ENCODE measurements around the gene SLC38A4.

GRCh38 chr12:46779879-46780278, 45.9 kb downstream of the SLC38A4 start:
- TF ChIP-seq CREB1 (IDR thresholded peaks at IDR 0.05) (no peak), CREB1 (CRISPR knock-in tag; IDR thresholded peaks at IDR 0.05) (no peak), MEF2D (tag; conservative IDR thresholded peaks at IDR 0.05; ENCODE audit: low read depth) (no peak), E2F1 (CRISPR knock-in tag; IDR thresholded peaks at IDR 0.05) (no peak), ZC3H4 (CRISPR knock-in tag; IDR thresholded peaks at IDR 0.05; ENCODE audit: borderline replicate concordance) (no peak), E4F1 (CRISPR knock-in tag; IDR thresholded peaks at IDR 0.05; ENCODE audit: borderline replicate concordance) (no peak), USF2 (CRISPR knock-in tag; IDR thresholded peaks at IDR 0.05) (no peak), CTCF (IDR thresholded peaks at IDR 0.05 in 2 of 3, conservative IDR thresholded peaks at IDR 0.05 in 1 of 3; ENCODE audit: insufficient read depth in 2 of 3, low read depth in 1 of 3, low read length in 3 of 3) (no peak), POLR2AphosphoS5 (IDR thresholded peaks at IDR 0.05; ENCODE audit: control insufficient read depth, insufficient read depth, low read depth, low read length) (no peak), POLR2A (conservative IDR thresholded peaks at IDR 0.05) (no peak), RNF2 (IDR thresholded peaks at IDR 0.05) (no peak), ZNF766 (CRISPR knock-in tag; conservative IDR thresholded peaks at IDR 0.05) (no peak), ZBTB33 (CRISPR knock-in tag; IDR thresholded peaks at IDR 0.05) (no peak), ETV5 (CRISPR knock-in tag; IDR thresholded peaks at IDR 0.05; ENCODE audit: low read depth) (no peak), ATF1 (CRISPR knock-in tag; IDR thresholded peaks at IDR 0.05) (no peak), ATF1 (tag; IDR thresholded peaks at IDR 0.05) (no peak)
